ENCODE data around the gene C14orf119.

GRCh38 chr14:23070262-23071129, 24.8 kb upstream of the C14orf119 start:
- TF ChIP-seq YY1 (IDR thresholded peaks at IDR 0.05; ENCODE audit: insufficient read depth, insufficient read length) (no peak), ZNF274 (IDR thresholded peaks at IDR 0.05; ENCODE audit: low read depth, low read length) (no peak)

All from NT2/D1 (cell line).